Umbilical cord (tissue), 2 donors: ENCODE measurements around the gene SMCO1. TPM values are rescaled to one million over a fixed set of nuclear protein-coding genes. Genes with fewer than 3 reads are reported as not detected.
A peak's percentile ranks its signal among the peaks of the same experiment; 100 is the strongest.
"Not testable (repeated sequence)": the region's sequence is repeated elsewhere in the genome, so short reads cannot be mapped to it uniquely, and the experiment has no call there.

ENCODE experiments used
- DNase-seq: peaks from one replicate; pipeline ENCODE4 v3.0.0-alpha.2; 2015; ENCODE audit warnings: low spot score
- total RNA-seq: library from RNA; depleted of rRNA; stranded (reverse); fragments of >200 nt; gene quantifications from one replicate; pipeline ENCODE4 v1.2.3, GENCODE V29; 2014; ENCODE audit warnings: low replicate concordance; ENCODE audit not compliant: insufficient read depth

The SMCO1 gene, protein sequence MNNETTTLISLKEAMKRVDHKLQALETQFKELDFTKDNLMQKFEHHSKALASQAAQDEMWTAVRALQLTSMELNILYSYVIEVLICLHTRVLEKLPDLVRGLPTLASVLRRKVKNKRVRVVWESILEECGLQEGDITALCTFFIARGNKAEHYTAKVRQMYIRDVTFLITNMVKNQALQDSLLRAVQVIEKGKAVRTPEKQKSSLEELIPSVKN
- not detected for total RNA-seq

DNA sequence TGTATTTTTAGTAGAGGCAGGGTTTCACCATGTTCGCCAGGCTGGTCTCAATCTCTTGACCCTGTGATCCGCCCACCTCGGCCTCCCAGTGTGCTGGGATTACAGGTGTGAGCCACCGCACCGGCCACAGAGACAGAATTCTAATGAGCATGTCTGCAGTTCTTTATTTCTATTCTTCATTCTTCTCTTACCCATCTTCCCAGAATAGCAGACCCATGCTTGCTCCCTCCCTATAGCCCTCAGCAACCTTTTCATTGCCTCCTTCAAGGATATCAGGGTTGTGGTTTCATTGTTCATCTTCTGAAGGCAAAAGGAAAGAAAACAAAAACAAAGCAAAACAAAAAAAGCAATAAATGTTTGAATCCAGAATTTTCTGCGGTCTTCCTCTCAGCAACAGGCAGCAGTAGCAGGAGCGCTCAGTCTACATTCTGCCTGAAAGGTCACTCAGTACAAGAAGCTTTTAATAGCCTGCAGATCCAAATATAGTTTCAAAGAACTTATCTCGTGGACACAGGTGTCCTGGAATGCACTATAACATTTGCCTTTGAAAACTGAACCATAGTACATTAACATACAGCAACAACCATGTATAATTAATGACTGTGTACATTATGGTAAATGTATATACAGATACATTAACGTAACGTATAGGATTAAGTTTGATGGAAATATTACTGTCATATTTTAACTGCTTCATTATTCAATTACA lies at the start of gene SMCO1:
Gene SMCO1, minus strand, starts transcription at position 434 of the 709 bp plus-strand sequence. Its CDS starts 137 bp downstream, at position 297.
- DNase-seq, result no peak

DNA sequence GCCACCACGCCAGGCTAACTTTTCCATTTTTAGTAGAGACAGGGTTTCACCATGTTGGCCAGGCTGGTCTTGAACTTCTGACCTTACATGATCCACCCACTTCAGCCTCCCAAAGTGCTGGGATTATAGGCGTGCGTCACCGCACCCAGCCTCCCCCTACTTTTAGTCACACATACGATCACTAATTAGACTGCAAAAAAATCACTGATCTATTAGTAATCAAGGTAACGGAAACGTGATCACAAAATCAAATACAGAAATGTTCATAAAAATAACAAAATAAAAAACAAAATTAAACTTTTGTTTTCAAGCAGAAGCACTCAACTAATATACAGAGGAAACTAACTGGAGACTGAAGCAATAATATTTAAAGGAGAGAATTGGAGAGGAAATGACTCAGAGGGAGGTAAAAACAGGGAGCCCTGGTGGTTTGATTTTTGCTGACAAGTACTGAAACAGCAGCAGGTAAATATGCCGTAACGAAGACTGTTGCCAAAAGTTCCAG lies 48.6 kb upstream of the SMCO1 start:
- no peak for DNase-seq

DNA sequence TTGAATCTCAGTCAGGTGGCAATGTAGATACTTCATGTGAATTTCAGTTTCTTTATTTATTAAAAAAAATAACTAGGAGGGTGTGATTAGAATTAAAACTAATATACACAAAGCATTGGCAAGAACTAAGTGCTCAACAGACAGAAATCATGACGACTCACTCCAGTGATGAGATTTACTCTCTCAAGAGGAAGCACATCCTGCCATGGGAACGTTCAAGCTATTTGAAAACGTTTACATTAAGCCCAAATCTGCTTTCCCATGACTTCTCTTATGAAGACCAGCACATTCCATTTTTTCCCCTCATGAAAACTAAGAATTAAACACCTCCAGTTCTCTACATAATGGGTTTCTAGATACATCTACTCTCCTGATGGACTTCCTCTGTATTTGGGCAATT lies 44.7 kb upstream of the SMCO1 start:
- no peak for DNase-seq

DNA sequence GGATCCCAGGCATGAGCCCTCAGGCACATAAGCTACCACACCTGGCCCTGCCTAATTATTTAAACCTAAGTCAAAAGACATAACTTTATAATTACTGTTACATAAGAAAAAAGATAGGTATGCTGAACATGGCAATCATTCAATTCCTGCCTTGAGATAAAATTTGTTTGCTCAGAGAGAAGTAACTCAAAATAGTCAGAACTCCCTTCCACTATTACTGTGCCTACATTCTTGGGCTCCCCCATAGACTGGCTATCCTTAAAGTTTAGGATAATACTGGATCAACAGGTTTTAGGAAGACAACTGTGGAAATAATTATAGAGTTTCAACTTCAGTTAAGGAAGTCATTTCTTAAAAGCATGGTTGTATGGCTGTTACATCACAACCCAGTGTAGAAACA lies 43.3 kb upstream of the SMCO1 start:
- no peak for DNase-seq

DNA sequence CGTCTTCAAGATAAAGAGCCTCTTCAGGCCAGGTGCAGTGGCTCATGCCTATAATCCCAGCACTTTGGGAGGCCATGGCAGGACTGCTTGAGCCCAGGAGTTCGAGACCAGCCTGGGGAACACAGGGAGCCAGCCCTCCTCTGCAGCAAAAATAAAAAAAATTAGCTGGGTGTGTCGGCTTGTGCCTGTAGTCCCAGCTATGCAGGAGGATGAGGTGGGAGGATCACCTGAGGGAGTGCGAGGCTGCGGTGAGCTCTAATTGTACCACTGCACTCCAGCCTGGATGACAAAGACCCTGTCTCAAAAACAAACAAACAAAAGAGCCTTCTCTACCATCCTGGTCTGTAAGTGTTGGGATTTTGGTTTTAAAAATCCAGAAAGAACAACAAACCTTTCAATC lies 42.1 kb upstream of the SMCO1 start:
- DNase-seq, result no peak

DNA sequence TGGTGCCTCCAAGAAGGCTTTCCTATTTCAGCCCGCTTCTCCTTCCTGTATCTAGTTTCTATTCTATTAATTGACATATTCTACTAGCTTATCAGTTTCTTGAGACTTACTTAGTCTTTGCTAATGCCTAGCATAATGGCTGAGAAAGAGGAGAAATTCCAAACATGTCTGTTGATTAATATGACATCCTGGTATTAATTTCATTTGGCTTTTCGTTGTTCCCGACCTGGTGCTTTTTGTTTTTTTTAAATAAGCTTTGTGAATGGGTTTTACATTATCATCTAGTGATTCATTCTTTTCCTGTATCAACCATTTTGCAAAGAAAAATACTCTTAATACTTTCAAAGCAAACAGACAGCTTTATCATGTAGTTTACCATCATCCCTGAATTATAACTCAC lies 40.1 kb upstream of the SMCO1 start:
- DNase-seq, result no peak

DNA sequence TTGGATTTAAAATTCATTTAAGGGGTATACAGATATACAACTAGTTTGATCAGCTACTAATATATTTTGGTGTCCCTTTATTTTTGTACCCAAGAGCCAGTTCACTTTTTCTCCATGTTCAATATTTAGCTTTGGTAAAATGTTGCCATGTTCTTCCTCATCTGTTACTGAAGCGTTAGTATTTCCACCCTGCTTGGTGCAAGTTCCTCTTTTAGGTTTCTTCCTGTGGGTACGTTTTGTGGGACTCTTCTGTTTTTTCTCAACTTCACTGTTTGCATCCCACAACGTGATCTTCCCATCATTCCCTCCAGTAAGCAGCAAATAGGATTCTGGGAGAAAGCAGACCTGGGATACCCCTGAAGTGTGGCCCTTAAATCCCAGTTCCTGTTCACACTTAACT lies 39.1 kb upstream of the SMCO1 start:
- DNase-seq, result peak; percentile 5

DNA sequence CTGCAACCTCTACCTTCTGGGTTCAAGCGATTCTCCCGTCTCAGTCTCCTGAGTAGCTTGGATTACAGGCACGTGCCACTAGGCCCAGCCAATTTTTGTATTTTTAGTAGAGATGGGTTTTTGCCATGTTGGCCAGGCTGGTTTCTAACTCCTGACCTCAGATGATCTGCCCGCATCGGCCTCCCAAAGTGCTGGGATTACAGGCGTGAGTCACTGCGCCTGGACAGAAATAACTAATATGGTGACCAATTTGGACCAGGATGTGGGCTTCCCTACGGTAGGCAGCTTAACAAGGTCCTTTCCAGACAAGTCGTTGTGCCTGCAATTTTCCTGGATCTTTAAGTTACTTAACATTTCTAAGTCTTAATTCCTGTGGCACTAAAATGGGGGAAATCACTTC lies 38.4 kb upstream of the SMCO1 start:
- DNase-seq, result no peak

DNA sequence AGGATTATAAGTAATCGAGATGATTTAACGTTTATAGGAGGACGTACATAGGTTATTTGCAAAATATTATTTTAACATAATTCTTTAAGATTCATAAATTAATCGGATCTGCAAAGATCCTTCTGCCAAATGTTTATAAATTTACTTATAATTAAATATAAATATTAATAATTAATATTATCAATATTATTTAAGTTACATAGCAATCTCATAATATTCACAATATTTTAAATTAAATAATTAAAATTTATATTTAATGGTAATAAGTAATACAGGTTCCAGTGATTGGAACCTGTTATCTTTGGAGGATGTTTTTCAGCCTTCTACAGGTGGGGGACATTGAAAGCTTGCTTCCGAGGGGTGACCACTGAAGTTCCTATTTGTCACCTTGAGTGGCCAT lies 37.1 kb upstream of the SMCO1 start:
- DNase-seq, result no peak

DNA sequence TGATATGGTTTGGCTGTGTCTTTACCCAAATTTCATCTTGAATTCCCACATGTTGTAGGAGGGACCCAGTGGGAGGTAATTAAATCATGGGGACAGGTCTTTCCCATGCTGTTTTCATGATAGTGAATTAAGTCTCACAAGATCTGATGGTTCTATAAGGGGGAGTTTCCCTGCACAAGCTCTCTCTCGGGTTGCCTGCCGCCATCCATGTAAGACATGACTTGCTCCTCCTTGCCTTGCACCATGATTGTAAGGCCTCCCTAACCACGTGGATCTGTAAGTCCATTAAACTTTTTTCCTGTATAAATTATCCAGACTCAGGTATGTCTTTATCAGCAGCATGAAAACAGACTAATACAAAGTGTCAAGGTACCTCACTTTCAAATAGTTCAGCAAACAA lies 35.0 kb upstream of the SMCO1 start:
- DNase-seq, result not testable (repeated sequence)

DNA sequence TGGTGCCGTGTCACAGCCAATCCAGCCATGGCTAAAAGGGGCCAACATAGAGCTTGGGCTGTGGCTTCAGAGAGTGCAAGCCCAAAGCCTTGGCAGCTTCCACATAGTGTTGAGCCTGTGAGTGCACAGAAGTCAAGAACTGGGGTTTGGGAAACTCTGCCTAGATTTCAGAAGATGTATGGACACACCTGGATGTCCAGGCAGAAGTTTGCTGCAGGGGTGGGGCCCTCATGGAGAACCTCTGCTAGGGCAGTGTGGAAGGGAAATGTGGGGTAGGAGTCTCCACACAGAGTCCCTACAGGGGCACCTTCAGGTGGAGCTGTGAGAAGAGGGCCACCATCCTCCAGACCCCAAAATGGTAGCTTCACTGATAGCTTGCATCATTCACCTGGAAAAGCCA lies 34.2 kb upstream of the SMCO1 start:
- DNase-seq, result not testable (repeated sequence)

DNA sequence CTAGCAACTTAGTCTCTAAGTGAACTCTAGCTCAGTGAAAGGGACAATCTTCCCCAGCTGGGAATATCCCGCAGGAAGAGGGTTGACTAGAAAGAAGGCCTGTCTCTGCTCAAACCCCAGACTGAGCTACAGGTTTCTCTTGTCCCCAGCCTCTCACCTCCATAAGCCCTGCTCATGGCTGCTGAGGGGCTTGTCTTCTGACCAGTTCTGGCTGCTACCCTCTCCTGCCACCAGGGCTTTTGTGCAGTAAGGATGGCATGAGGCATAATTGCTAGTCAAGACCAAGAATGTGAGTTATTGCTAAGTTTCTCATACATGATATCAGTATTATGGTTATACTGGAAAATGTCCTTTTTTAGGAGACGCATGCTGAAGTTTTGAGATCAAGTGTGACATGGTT lies 31.9 kb upstream of the SMCO1 start:
- no peak for DNase-seq

DNA sequence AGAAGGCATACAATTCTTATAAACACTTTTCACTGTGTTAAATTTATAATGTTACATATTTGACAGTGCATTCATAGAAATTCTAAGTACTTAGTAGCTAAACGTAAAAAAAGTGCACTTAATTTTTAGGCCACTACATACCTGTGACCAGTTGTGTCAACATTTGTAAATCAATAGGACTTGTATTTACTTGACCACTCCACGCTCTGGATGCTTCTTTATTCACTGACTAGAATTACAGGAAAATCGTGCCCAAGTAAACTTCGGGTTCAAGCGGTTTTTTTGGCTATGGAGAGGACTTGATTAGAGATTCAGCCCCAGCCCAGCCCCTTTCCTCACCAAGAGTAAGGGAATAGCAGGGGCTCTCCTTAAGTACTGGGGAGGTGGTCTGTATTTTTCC lies 31.4 kb upstream of the SMCO1 start:
- DNase-seq, result no peak

DNA sequence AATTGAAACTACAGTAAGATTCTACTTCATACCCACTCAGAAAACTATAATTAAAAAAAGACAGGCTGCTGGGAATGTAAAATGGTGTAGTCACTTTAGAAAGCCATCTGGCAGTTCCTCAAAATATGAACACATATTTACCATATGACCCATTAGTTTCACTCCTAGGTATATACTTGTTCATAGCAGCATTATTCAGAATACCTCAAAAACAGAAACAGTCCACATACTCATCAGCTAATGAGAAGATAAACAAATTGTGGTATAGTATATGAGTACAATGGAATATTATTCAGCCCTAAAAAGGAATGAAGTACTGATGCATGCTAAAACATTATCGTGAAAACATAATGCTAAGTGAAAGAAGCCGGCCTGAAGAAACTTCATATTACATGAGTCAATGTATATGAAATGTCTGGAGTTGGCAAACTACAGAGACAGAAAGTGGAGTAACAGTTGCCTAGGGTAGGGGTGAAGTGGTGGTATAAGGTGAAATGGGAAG lies 29.4 kb upstream of the SMCO1 start:
- no peak for DNase-seq

DNA sequence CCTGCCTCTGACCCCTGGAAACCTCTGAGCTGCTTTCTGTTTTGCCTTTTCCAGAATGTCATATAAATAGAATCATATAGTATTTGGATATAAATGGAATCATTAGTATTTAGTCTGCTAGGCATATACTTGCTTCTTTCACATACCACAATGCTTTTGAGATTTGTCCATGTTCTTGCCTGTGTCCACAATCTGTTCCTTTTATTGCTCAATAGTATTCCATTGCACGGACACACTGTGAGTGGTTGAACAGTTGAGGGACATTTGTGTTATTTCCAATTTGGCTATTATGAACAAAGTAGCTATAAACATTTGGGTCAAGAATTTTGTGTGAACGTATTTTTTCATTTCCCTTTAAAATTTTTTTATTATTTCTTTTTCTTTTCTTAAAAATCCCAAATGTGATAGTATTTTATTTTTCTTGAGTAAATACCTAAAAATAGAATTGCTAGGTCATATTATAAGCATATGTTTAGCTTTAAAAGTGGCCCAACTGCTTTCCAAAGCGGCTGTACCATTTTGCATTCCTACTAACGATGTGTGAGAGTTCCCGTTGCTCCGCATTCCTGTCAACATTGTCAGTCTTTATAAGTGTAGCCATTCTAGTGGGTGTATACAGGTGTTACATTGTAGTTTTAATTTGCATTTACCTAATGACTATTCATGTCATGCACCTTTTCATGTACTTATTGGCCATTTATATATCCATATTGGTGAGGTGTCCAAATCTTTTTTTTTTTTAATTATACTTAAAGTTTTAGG lies 26.7 kb upstream of the SMCO1 start:
- DNase-seq, result no peak

DNA sequence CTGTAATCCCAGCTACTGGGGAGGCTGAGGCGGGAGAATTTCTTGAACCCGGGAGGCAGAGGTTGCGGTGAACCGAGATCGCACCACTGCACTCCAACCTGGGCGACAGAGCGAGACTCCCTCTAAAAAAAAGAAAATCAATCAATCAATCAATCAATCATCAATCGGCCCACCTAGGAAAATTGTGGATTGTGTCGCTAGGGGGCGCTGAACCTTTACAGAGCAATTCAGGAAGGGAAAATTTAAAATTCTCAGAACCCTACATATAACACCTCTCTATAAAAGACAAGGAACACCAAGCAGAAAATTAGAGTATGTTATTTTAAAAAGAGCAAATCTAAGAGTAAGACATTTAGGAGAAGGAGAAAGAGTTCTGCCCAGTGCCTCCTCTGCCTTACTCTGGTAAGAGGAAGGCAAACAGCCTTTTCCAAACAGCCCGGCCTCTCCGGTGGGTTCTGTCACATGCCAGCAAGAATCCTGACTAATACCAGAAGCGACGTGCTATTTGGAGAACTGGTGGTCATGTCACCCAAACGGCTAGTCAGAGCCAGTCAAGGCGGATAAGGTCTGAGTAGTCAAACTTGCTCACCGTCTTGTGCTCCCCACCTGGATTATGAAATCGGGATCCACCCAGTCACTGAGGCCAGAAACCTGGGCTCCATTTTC lies 22.3 kb upstream of the SMCO1 start:
- DNase-seq, result no peak

DNA sequence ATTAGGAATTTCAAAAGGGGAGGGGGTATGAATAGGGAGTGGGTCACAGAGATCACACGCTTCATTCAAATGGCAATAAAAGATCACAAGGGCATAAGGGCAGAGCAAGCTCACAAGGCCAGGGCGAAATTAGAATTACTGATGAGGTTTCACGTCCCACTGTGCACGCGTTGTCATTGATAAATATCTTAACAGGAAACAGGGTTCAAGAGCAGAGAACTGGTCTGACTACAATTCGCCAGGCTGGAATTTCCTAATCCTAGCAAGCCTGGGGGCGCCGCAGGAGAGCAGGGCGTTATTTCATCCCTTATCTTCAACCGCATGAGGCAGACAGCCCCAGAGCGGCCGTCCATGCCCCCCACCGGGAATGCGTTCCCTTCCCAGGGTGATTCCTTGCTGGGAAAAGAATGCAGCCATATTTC lies 18.1 kb upstream of the SMCO1 start:
- no peak for DNase-seq

DNA sequence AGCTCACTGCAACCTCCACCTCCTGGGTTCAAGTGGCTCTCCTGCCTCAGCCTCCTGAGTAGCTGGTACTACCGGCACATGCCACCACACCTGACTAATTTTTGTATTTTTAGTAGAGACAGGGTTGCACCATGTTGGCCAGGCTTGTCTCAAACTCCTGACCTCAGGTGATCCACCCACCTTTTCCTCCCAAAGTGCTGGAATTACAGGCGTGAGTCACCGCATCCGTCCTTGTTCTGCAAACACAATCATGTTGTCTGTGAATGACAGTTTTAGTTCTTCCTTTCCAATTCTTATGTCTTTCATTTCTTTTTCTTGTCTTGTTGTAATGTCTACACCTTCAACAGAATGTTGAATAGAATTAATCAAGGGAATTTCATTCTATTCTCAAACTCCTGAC lies 16.3 kb upstream of the SMCO1 start:
- no peak for DNase-seq

DNA sequence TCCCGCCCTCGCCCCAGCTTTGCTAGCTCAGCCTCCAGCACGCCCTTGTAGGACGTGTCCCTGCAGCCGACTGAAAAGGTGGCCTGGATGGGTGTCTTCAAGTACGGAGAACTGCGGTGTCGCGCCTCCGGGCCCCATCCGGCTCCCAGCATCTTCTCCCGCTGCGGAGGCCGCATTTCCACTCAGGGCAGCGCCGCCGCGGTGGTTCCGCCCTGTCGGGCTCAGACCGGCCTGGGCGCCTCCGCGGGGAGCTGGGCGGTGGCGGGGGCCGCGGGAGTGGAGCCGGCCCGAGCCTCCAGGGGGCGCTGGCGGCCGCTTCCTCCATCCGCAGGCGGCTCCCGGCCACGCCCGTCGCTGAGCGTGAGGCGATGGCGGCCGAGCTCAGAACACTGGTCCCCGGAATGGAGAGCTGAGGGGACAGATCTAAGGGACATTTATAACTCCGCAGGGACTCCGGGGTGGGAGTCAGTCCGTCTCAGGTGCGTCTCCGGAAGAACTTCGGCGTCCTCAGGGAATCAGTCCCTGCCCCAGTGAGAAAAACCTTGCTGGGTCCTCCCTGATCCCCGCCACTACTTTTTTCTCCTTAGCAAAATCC lies 13.6 kb upstream of the SMCO1 start:
- peak; percentile 62 for DNase-seq

DNA sequence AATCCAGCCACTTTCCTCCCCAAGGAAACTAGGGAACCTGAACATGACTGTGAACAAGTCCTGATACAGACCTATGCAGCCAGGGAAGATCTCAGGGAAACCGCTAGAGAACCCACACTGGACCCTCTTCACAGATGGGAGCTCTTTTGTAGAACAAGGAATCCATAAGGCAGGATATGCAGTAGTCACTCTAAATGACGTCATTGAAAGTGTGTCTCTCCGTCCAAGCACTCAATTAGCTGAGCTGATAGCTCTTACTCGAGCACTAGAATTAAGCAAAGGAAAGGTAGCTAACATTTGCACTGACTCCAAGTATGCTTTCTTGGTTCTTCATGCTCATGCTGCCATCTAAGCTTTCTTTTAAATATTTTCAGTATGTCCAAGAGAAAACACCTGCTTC lies 10.0 kb upstream of the SMCO1 start:
- no peak for DNase-seq

DNA sequence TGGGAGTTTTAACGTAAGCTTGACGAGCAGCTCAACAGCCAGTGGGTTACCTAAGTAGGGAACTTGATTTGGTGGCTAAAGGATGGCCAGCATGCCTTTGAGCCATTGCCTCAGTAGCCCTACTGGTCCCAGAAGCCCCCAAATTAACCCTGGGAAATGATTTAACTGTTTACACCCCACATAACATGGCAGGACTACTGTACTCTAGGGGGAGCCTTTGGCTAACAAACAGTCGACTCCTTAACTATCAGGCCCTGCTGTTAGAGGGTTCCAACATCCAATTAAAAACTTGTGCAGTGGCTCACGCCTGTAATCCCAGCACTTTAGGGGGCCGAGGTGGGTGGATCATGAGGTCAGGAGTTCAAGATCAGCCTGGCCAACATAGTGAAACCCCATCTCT lies 9.4 kb upstream of the SMCO1 start:
- no peak for DNase-seq
